Neural cell (in vitro differentiated cells): ENCODE data around the gene XPNPEP3. TPM values are rescaled to one million over a fixed set of nuclear protein-coding genes. Genes with fewer than 3 reads are reported as not detected.
"Not testable (repeated sequence)": the region's sequence is repeated elsewhere in the genome, so short reads cannot be mapped to it uniquely, and the experiment has no call there.

Experiments used
- H2AFZ ChIP-seq: fragments of 200-600, 300-800 bp; sonication (generic), shearing (Covaris generic); 2 replicates; pipeline ENCODE4 v1.6.0; 2014; ENCODE audit warnings: low read depth, mild to moderate bottlenecking, antibody characterized with exemption, low read length, moderate library complexity
- H3F3A ChIP-seq: fragments of 200-600 bp; shearing (Covaris generic); 2 replicates; pipeline ENCODE4 v1.6.1; 2016; ENCODE audit warnings: mild to moderate bottlenecking, moderate library complexity, mixed read lengths, antibody characterized with exemption, low read length; ENCODE audit not compliant: insufficient read depth, poor library complexity, severe bottlenecking
- H3K27ac ChIP-seq: fragments of 200-600, 300-800 bp; sonication (generic), shearing (Covaris generic); 2 replicates; pipeline ENCODE4 v1.5.1; 2014; ENCODE audit warnings: mild to moderate bottlenecking, low read length, moderate library complexity
- H3K27me3 ChIP-seq: fragments of 300-800, 200-600 bp; sonication (generic), shearing (Covaris generic); 2 replicates; pipeline ENCODE4 v1.6.0; 2014; ENCODE audit warnings: mild to moderate bottlenecking, low read depth, low read length, moderate library complexity; ENCODE audit not compliant: insufficient read depth
- H3K36me3 ChIP-seq: fragments of 300-800, 200-600 bp; sonication (generic), shearing (Covaris generic); 2 replicates; pipeline ENCODE4 v1.5.1; 2014; ENCODE audit warnings: mild to moderate bottlenecking, antibody characterized with exemption, low read length, moderate library complexity; ENCODE audit not compliant: insufficient read depth
- H3K4me2 ChIP-seq: fragments of 300-800, 200-600 bp; sonication (generic), shearing (Covaris generic); 2 replicates; pipeline ENCODE4 v1.6.0; 2014; ENCODE audit warnings: mild to moderate bottlenecking, low read length
- H3K4me3 ChIP-seq: fragments of 300-800, 200-600 bp; sonication (generic), shearing (Covaris generic); 2 replicates; pipeline ENCODE4 v1.5.1; 2014; ENCODE audit warnings: mild to moderate bottlenecking, low read length, moderate library complexity
- H3K79me2 ChIP-seq: fragments of 200-600 bp; shearing (Covaris generic); replicated peaks from 2 replicates; pipeline ENCODE4 v1.6.0; 2014; ENCODE audit warnings: mild to moderate bottlenecking, low read length, moderate library complexity; ENCODE audit not compliant: insufficient read depth
- H3K9ac ChIP-seq: fragments of 300-800, 200-600 bp; sonication (generic), shearing (Covaris generic); 2 replicates; pipeline ENCODE4 v1.6.1; 2016; ENCODE audit warnings: mild to moderate bottlenecking, low read length, mixed read lengths
- H3K9me2 ChIP-seq: fragments of 200-600 bp; shearing (Covaris generic); 2 replicates; pipeline ENCODE4 v1.6.1; 2016; ENCODE audit warnings: mild to moderate bottlenecking, low read length, mixed read lengths; ENCODE audit not compliant: insufficient read depth
- H3K9me3 ChIP-seq: fragments of 200-600, 300-800 bp; sonication (generic), shearing (Covaris generic); 2 replicates; pipeline ENCODE4 v1.6.1; 2016; ENCODE audit warnings: mild to moderate bottlenecking, mixed run types, low read length, moderate library complexity, mixed read lengths
- H4K20me1 ChIP-seq: fragments of 200-600 bp; shearing (Covaris generic); 2 replicates; pipeline ENCODE4 v1.6.1; 2016; ENCODE audit warnings: mild to moderate bottlenecking, mixed run types; ENCODE audit not compliant: insufficient read depth
- CTCF ChIP-seq: fragments of 450-650 bp; IDR thresholded peaks from 2 replicates; pipeline ENCODE4 v1.5.1; 2014; ENCODE audit warnings: antibody characterized with exemption, mild to moderate bottlenecking, moderate library complexity; ENCODE audit not compliant: poor library complexity, severe bottlenecking
- EP300 ChIP-seq: fragments of 450-650 bp; conservative IDR thresholded peaks from 2 replicates; pipeline ENCODE4 v1.6.1; 2014; ENCODE audit warnings: antibody characterized with exemption, mild to moderate bottlenecking, moderate library complexity; ENCODE audit not compliant: poor library complexity, severe bottlenecking
- EZH2 ChIP-seq: fragments of 200-600, 300-800 bp; shearing (Covaris generic), sonication (generic); IDR thresholded peaks from 2 replicates; pipeline ENCODE4 v1.6.1; 2014; ENCODE audit warnings: antibody characterized with exemption, low read length, borderline replicate concordance, mild to moderate bottlenecking; ENCODE audit not compliant: insufficient read depth, poor library complexity, severe bottlenecking
- MXI1 ChIP-seq: fragments of 450-650 bp; conservative IDR thresholded peaks from 2 replicates; pipeline ENCODE4 v1.6.1; 2014; ENCODE audit warnings: antibody characterized with exemption, mild to moderate bottlenecking; ENCODE audit not compliant: poor library complexity, severe bottlenecking
- POLR2AphosphoS5 ChIP-seq: IDR thresholded peaks from 2 replicates; pipeline ENCODE4 v1.6.1; 2012
- RAD21 ChIP-seq: fragments of 450-650 bp; conservative IDR thresholded peaks from 2 replicates; pipeline ENCODE4 v1.6.1; 2014; ENCODE audit warnings: antibody characterized with exemption, mild to moderate bottlenecking, moderate library complexity
- REST ChIP-seq: IDR thresholded peaks from 2 replicates; pipeline ENCODE4 v1.6.1; 2012; ENCODE audit warnings: borderline replicate concordance
- SMC3 ChIP-seq: fragments of 450-650 bp; conservative IDR thresholded peaks from 2 replicates; pipeline ENCODE4 v1.6.1; 2014; ENCODE audit warnings: antibody characterized with exemption, mild to moderate bottlenecking, moderate library complexity; ENCODE audit not compliant: poor library complexity
- TAF1 ChIP-seq: IDR thresholded peaks from 2 replicates; pipeline ENCODE4 v1.6.1; 2012; ENCODE audit warnings: low read depth
- polyA plus RNA-seq: library from polyadenylated mRNA; depleted of rRNA; stranded (reverse); fragments of >200 nt; gene quantifications from 2 replicates; pipeline ENCODE4 v1.2.3, GENCODE V29; 2014

The XPNPEP3 gene
- polyA plus RNA-seq, 1 donor from 2014 or later: 5.2 TPM

GRCh38 chr22:40904101-40904500, 47.2 kb downstream of the XPNPEP3 start:
- H3K9ac ChIP-seq: no peak overlapping the region
- H3K27ac ChIP-seq: no peak overlapping the region
- H4K20me1 ChIP-seq: no peaks in the 10 kb centered on the region
- no peaks in the 10 kb centered on the region for H3K9me2 ChIP-seq
- no peak overlapping the region for H3K4me2 ChIP-seq
- H3K4me3 ChIP-seq: no peak overlapping the region
- no peaks in the 10 kb centered on the region for H3F3A ChIP-seq
- TF ChIP-seq EP300 (no peak), RAD21 (no peak), MXI1 (no peak), EZH2 (no peak), CTCF (no peak), SMC3 (no peak), POLR2AphosphoS5 (no peak), REST (no peak), TAF1 (no peak)
- H2AFZ ChIP-seq: no peak overlapping the region
- H3K27me3 ChIP-seq: no peaks in the 10 kb centered on the region
- H3K36me3 ChIP-seq: no peaks in the 10 kb centered on the region
- no peaks in the 10 kb centered on the region for H3K79me2 ChIP-seq
- no peaks in the 10 kb centered on the region for H3K9me3 ChIP-seq

- no peaks in the 10 kb centered on the region for H3K9me2 ChIP-seq
- no peak overlapping the region for H2AFZ ChIP-seq
- no peak overlapping the region for H3K4me2 ChIP-seq
- H3K9ac ChIP-seq: no peak overlapping the region
- H3K9me3 ChIP-seq: no peaks in the 10 kb centered on the region
- no peak overlapping the region for H3K4me3 ChIP-seq
- H3K36me3 ChIP-seq: no peaks in the 10 kb centered on the region
- H4K20me1 ChIP-seq: no peaks in the 10 kb centered on the region
- H3K27me3 ChIP-seq: no peaks in the 10 kb centered on the region
- no peaks in the 10 kb centered on the region for H3K79me2 ChIP-seq
- no peaks in the 10 kb centered on the region for H3F3A ChIP-seq
- TF ChIP-seq SMC3: no peak
- no peak overlapping the region for H3K27ac ChIP-seq
Observed at GRCh38 chr22:40908895-40909294, 51.9 kb downstream of the XPNPEP3 start.

GRCh38 chr22:40911772-40912171, 54.8 kb downstream of the XPNPEP3 start:
- Histone ChIP-seq H2AFZ (no peak overlapping the region), H3K79me2 (no peaks in the 10 kb centered on the region), H3K9ac (no peak overlapping the region), H3K36me3 (no peaks in the 10 kb centered on the region), H3K4me3 (no peak overlapping the region), H3K9me2 (no peaks in the 10 kb centered on the region), H3K4me2 (no peak overlapping the region), H3K9me3 (no peaks in the 10 kb centered on the region), H4K20me1 (no peaks in the 10 kb centered on the region), H3F3A (no peaks in the 10 kb centered on the region), H3K27me3 (no peaks in the 10 kb centered on the region), H3K27ac (no peak overlapping the region)
- TF ChIP-seq TAF1: no peak
- TF ChIP-seq MXI1: no peak
- TF ChIP-seq EZH2: no peak
- no peak for TF ChIP-seq SMC3
- TF ChIP-seq EP300: no peak
- no peak for TF ChIP-seq POLR2AphosphoS5

- H3K9me3 ChIP-seq, H3K9ac ChIP-seq, H3K36me3 ChIP-seq, H4K20me1 ChIP-seq, H3K9me2 ChIP-seq, H3F3A ChIP-seq, H3K27me3 ChIP-seq, H3K4me3 ChIP-seq, H3K27ac ChIP-seq, H3K79me2 ChIP-seq, H3K4me2 ChIP-seq, H2AFZ ChIP-seq: not testable (repeated sequence)
Observed at GRCh38 chr22:40912987-40913386, 56.0 kb downstream of the XPNPEP3 start.
